ACC112 (cell line): ENCODE data around the gene SAT2.

Source experiments
- H2AFZ ChIP-seq: fragments of 200-600 bp; sonication (generic); one replicate; pipeline ENCODE4 v1.6.0; 2017; ENCODE audit warnings: antibody characterized with exemption, low read length; ENCODE audit not compliant: unreplicated experiment
- H3K27ac ChIP-seq: fragments of 200-600 bp; sonication (generic); 2 replicates; pipeline ENCODE4 v1.5.1; 2014; ENCODE audit warnings: low read depth, mild to moderate bottlenecking, antibody characterized with exemption, low read length, moderate library complexity
- H3K27me3 ChIP-seq: fragments of 200-600 bp; sonication (generic); 2 replicates; pipeline ENCODE4 v1.6.1; 2014; ENCODE audit warnings: mild to moderate bottlenecking, antibody characterized with exemption, low read length, moderate library complexity, mixed read lengths; ENCODE audit not compliant: insufficient read depth
- H3K36me3 ChIP-seq: fragments of 200-600 bp; sonication (generic); 2 replicates; pipeline ENCODE4 v1.6.1; 2016; ENCODE audit warnings: mild to moderate bottlenecking, antibody characterized with exemption, low read length, moderate library complexity, mixed read lengths; ENCODE audit not compliant: insufficient read depth
- H3K4me1 ChIP-seq: fragments of 200-600 bp; sonication (generic); one replicate; pipeline ENCODE4 v1.6.1; 2016; ENCODE audit warnings: low read length, mixed read lengths; ENCODE audit not compliant: insufficient read depth, unreplicated experiment, control insufficient read depth
- H3K4me3 ChIP-seq: fragments of 200-600 bp; sonication (generic); 2 replicates; pipeline ENCODE4 v1.5.1; 2014; ENCODE audit warnings: mild to moderate bottlenecking, low read depth, low read length
- H3K79me2 ChIP-seq: fragments of 200-600 bp; sonication (generic); one replicate; pipeline ENCODE4 v1.6.0; 2016; ENCODE audit warnings: low read length; ENCODE audit not compliant: control insufficient read depth, unreplicated experiment, insufficient read depth

Gene SAT2

DNA sequence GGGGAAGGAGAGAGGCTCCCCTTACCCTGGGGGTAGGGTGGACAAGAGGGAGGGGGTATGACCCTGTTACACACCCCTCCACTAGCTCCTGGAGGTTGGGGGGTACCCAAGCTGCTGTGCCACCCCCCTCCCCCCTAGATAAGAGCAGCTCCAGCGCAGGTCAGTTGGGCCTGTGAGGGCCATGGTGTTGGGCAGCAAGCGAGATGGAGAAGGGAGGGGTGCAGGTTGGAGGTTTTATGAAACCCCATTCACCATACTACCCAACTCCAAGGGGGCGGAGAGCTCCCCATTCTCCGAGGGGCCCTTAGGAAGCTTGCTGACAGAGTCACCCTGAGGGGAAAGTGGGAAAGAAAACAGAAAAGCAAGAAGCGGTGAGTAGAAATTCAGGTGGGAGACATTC is 36.0 kb downstream of the SAT2 start:
- no peak overlapping the region for H2AFZ ChIP-seq
- H3K27ac ChIP-seq, result no peak overlapping the region
- peaks cover 40% of the 10 kb centered on the region for H3K4me1 ChIP-seq
- H3K4me3 ChIP-seq, result no peak overlapping the region
- H3K36me3 ChIP-seq, result peaks cover 3% of the 10 kb centered on the region; the same call in 1 of the 2 replicates
- peaks cover 9% of the 10 kb centered on the region for H3K79me2 ChIP-seq
- no peaks in the 10 kb centered on the region for H3K27me3 ChIP-seq

DNA sequence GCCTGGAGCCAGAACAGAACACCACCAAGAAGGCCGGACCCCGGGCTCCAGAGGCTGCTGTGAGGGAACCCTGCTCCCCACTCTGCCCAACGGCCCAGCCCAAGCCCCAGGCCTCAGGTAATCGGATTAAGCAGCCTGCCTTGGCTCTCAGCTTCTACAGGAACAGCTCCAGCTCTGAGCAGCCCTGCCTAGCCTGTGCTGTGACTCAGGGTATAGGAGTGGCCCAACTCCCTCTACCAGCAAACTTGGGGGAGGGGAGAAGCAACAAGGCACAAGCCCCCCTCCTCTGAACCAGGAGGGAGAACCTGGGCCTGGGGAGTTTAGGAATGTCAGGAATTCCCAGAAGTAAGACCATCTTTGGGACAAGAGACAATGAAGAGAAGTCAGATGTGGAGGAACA is 36.9 kb downstream of the SAT2 start:
- peaks cover 3% of the 10 kb centered on the region; the same call in 1 of the 2 replicates for H3K36me3 ChIP-seq
- peaks cover 42% of the 10 kb centered on the region for H3K4me1 ChIP-seq
- H3K79me2 ChIP-seq, result peaks cover 11% of the 10 kb centered on the region
- no peaks in the 10 kb centered on the region for H3K27me3 ChIP-seq
- H3K27ac ChIP-seq, result peak overlapping the region; percentile 53
- no peak overlapping the region for H2AFZ ChIP-seq
- no peak overlapping the region for H3K4me3 ChIP-seq

DNA sequence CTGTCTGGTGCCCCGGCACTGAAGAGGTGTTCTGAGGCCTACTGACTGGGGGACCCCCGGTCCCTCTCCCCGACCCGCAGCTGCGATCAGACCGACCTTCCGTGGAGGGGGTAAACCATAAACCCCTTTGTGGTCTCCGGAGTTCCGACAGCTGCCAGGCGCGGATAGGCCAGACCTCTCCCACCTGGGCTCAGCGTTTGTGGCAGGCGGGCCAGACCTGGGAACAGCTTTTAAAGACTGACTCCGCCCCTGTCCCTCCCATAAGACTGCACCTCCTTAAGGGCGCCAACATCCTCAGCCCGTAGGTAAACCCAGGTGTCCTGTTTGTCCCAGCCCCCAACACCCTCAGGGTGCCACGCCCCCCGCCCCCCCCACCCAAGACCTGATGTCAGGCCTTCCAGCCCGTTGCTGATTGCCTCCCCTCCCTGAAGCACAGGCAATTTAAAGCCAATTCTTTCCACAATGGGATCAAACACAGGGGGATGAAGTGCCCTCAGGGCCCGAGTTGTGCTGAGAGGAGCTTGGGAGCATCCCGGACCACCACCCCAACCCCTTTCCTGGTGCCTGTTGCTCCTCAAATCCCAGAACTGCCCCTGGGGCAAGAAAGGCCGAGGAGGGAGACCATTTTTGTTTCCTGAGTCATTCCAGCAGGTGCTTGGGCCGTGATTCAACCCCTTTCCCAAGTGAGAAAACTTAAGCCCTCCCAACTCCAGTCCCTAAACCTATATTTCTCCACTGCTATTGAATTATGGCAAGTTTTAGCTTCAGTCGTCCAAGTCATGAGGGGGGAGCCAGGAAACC is 37.5 kb downstream of the SAT2 start, which contains the start of gene SOX15:
Gene SOX15, minus strand, starts transcription at position 204 of the 801 bp plus-strand sequence. CDS start 418 bp downstream, outside the sequence.
- H3K4me3 ChIP-seq, result no peak within 1 kb of the TSS
- H2AFZ ChIP-seq, result no peak within 1 kb of the TSS
- H3K36me3 ChIP-seq, result peaks cover 3% of the 10 kb centered on the region; the same call in 1 of the 2 replicates
- no peaks in the 10 kb centered on the region for H3K27me3 ChIP-seq
- H3K79me2 ChIP-seq, result peaks cover 17% of the 10 kb centered on the region
- peaks cover 44% of the 10 kb centered on the region for H3K4me1 ChIP-seq
- peak within 1 kb of the TSS; percentile 53 for H3K27ac ChIP-seq

DNA sequence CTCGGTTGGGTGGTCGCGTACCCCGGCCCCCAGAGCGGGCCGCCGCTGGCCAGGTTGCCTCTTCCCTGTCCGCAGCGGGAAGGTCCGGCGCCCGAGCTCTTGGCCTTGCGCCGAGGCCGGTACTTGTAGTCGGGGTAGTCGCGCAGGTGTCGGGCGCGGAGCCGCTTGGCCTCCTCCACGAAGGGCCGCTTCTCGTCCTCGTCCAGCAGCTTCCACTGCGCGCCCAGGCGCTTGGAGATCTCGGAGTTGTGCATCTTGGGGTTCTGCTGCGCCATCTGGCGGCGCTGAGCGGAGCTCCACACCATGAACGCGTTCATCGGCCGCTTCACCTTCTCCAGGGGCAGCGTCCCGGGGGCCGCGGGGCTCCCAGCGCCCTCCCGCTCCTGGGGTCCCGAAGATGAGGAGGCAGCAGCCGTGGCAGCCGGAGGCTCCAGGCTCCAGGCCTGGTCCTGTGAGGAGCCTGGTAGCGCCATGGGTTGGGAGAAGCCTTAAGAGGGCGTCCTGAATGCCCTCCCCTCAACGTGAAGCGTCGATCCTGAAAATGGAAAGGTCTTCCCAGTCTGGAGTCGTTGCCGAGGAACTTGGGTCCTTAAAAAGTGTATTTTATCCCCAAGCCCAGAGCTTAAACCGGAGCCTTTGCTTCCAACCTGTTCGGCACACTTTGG is 38.3 kb downstream of the SAT2 start:
- Histone ChIP-seq H3K27me3 (no peaks in the 10 kb centered on the region), H3K79me2 (peaks cover 24% of the 10 kb centered on the region), H3K27ac (no peak overlapping the region), H2AFZ (no peak overlapping the region), H3K4me3 (no peak overlapping the region), H3K4me1 (peaks cover 44% of the 10 kb centered on the region), H3K36me3 (peaks cover 3% of the 10 kb centered on the region; the same call in 1 of the 2 replicates)

DNA sequence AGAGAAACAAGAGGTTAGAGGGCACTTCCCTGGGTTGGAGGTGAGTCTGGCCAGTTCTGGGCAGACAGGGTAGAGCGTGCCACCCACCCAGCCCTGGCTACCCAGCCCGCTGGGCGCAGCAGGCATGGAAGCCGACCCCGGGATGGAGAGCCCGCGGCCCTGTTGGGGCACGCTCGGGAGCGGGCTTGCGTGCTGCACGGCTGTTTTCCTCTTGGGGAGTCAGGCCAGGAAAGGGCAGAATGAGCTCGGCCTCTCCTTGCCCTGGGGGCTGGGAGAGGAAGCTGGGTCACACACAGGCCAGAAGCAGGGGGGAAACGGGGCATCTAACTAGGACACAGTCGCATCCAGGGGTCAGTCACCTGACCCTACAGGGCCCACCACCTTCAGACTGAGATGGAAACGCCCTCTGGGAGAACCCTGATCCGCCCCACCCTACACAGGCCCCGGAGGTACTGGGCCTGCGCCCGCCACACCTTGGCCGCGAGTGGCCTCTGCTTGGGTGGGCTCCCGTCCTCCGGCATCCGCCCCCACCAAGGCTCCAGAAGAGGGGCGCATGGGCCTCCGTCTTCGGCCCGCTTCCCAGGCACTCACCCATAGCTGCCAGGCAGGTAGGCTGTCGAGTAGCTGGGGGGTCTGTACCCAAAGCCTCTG is 38.9 kb downstream of the SAT2 start:
- Histone ChIP-seq H3K27me3 (no peaks in the 10 kb centered on the region), H3K36me3 (peaks cover 3% of the 10 kb centered on the region; the same call in 1 of the 2 replicates), H3K4me1 (peaks cover 44% of the 10 kb centered on the region), H2AFZ (no peak overlapping the region), H3K79me2 (peaks cover 27% of the 10 kb centered on the region), H3K4me3 (no peak overlapping the region), H3K27ac (peak overlapping the region; percentile 65; the same call in 1 of the 2 replicates)

DNA sequence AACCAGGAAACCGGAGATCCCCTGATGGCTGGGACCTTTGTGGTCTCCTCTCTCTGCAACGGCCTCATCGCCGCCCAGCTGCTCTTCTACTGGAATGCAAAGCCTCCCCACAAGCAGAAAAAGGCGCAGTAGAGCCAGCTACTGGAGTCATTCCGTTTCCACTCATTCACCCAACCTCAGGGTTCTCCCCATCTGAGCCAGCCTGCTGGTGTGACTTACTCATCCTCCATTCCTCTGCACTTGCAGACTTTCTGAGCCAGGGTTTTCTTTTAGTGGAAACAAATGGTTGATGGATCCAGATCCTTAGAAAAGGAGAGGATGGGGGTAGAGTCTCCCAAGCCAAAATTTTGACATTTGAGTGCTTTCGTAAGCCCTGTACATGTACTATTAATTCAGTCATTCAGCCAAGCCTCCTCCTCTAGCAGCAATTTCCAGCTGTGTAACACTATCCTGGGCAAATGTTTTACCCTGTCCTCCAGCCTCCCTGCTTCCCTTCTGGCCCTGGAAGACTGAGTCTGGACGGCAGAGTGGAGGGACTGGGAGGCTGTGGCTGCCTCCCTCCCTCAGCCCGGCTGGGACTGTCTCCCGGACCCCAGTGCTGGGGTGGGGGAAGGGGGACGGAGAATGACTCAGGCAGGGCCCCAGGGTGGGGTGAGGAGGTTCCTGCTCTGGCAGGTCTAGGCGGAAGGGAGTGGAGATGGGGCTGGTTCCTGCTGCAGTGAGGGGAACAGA is 40.0 kb downstream of the SAT2 start:
- Histone ChIP-seq H3K4me1 (peaks cover 52% of the 10 kb centered on the region), H3K79me2 (peaks cover 33% of the 10 kb centered on the region), H3K4me3 (peak overlapping the region; percentile 4; the same call in 1 of the 2 replicates), H2AFZ (no peak overlapping the region), H3K27ac (peak overlapping the region; percentile 65), H3K36me3 (0 out of 2 replicates have a peak, but pooled peaks cover 3% of the 10 kb centered on the region), H3K27me3 (no peaks in the 10 kb centered on the region)

DNA sequence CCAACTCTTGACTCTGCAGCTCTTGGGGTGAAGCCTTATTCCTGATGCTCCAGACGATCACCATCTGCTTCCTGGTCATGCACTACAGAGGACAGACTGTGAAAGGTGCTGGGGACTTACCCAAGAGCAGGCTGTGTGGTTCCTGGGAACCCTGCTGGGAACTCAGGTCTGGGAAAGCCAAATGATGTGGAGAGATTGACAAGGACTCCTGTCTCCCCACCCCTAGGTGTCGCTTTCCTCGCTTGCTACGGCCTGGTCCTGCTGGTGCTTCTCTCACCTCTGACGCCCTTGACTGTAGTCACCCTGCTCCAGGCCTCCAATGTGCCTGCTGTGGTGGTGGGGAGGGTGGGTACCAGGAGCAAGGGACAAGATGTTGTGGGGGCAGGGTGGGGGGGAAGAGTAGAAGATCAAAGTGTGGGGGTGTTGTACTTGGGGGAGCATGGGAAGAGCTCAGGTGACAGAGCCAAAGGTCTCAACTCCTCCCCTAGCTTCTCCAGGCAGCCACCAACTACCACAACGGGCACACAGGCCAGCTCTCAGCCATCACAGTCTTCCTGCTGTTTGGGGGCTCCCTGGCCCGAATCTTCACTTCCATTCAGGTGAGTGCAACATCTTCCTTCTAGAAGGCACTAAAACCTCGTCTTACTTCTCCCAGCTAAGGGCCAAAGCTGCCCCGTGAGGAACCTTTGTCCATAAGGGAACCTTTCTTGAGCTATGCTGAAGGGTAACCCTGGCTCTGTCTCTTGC is 40.8 kb downstream of the SAT2 start:
- no peak overlapping the region for H2AFZ ChIP-seq
- peaks cover 59% of the 10 kb centered on the region for H3K4me1 ChIP-seq
- H3K27me3 ChIP-seq, result no peaks in the 10 kb centered on the region
- H3K4me3 ChIP-seq, result no peak overlapping the region
- 0 out of 2 replicates have a peak, but pooled peaks cover 3% of the 10 kb centered on the region for H3K36me3 ChIP-seq
- peak overlapping the region; percentile 30 for H3K27ac ChIP-seq
- H3K79me2 ChIP-seq, result peaks cover 34% of the 10 kb centered on the region

DNA sequence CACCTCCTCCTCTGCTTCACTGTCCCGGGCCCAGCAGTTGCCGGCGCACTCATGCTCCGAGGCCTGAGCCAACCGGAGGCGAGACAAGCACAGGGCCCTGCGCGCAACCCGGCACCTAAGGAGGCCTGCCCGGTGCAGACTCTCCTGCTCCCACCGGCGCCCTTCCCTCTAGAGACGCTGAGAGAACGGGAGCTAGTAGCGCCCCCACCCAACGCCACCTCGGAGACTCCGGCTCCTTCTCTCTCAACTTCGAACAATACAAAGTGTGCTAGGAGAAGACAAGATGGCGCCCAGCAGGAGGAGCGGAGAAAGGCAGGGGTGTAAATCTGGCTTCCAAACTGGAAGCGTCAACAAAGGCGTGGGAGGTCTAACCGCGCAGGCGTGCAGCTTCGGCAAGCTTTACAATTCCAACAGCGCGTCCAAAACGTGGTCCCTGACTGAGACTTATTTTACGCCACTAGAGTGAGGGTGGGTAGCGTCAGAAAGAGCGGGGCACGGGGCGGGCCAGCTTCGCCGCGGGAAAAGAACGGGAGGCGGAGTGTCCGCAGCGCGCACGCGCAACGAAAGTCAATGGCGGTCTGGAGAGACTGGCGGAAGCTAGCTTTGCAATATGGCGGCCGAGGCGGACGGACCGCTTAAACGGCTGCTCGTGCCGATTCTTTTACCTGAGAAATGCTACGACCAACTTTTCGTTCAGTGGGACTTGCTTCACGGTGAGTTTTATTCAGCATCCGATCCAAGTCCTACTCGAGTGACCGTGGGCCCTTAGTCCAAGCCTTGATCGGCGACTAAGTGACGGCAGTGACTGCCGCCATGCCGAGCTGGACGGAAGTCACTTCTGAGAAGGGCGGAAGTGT is 44.1 kb downstream of the SAT2 start, which contains the start of gene MPDU1:
Gene MPDU1, plus strand, starts transcription at position 600 of the 857 bp plus-strand sequence. Its CDS starts 11 bp downstream, at position 611.
- H3K36me3 ChIP-seq, result no peaks in the 10 kb centered on the region
- peak within 1 kb of the TSS; percentile 77 for H3K4me3 ChIP-seq
- peak within 1 kb of the TSS; percentile 70 for H2AFZ ChIP-seq
- peaks cover 38% of the 10 kb centered on the region for H3K79me2 ChIP-seq
- H3K27me3 ChIP-seq, result no peaks in the 10 kb centered on the region
- H3K4me1 ChIP-seq, result peaks cover 61% of the 10 kb centered on the region
- peak within 1 kb of the TSS; percentile 89 for H3K27ac ChIP-seq
